Transverse colon (tissue), 4 donors: ENCODE measurements around the gene ALKBH5. TPM values are rescaled to one million over a fixed set of nuclear protein-coding genes. Genes with fewer than 3 reads are reported as not detected.
A peak's percentile ranks its signal among the peaks of the same experiment; 100 is the strongest.

Source experiments
- DNase-seq: peaks from one replicate; pipeline ENCODE4 v3.0.0-alpha.2; 2019
- H3K27ac ChIP-seq, 4 donors: fragments of 200-600 bp; sonication (generic); 2 replicates each; pipeline ENCODE4 v1.5.1; 2016 to 2018; ENCODE audit warnings: inconsistent platforms in 4 of 4
- H3K27me3 ChIP-seq: fragments of 200-600 bp; sonication (generic); 2 replicates; pipeline ENCODE4 v1.5.1; 2017; ENCODE audit warnings: inconsistent platforms
- H3K36me3 ChIP-seq, 4 donors: fragments of 200-600 bp; sonication (generic); 2 replicates each; pipeline ENCODE4 v1.5.1; 2017 to 2019; ENCODE audit warnings: inconsistent platforms in 4 of 4
- H3K4me1 ChIP-seq, 4 donors: fragments of 200-600 bp; sonication (generic); 2 replicates each; pipeline ENCODE4 v1.5.1; 2017 to 2020; ENCODE audit warnings: inconsistent platforms in 4 of 4
- H3K4me3 ChIP-seq, 4 donors: fragments of 200-600 bp; sonication (generic); 1 replicate in 1 of 4; 2 replicates in 3 of 4; pipeline versions ENCODE4 v1.5.1 to v1.6.1; 2017 to 2019; ENCODE audit warnings: inconsistent platforms in 4 of 4
- H3K9me3 ChIP-seq, 2 donors: fragments of 200-600 bp; sonication (generic); 2 replicates each; pipeline ENCODE4 v1.5.1; 2017 to 2019; ENCODE audit warnings: inconsistent platforms in 2 of 2
- EP300 ChIP-seq: sonication (generic); formaldehyde crosslinking; IDR thresholded peaks from one replicate; pipeline ENCODE4 v1.6.1; 2017; ENCODE audit warnings: antibody characterized with exemption, low read depth
- POLR2A ChIP-seq: fragments of 450-650 bp; IDR thresholded peaks from one replicate; pipeline ENCODE4 v1.6.1; 2016; ENCODE audit warnings: antibody characterized with exemption, mild to moderate bottlenecking, moderate library complexity
- POLR2AphosphoS5 ChIP-seq, 3 donors: sonication (generic); formaldehyde crosslinking; IDR thresholded peaks; one replicate each; pipeline ENCODE4 v1.6.1; 2016; ENCODE audit warnings: antibody characterized with exemption in 3 of 3
- WGBS, 2 donors: methylation state at CpG; one replicate each; pipeline ENCODE4 v1.1.5; 2018; ENCODE audit warnings: low coverage in 1 of 2; 5-methylcytosine and 5-hydroxymethylcytosine counted together
- in situ Hi-C, 4 donors: fragments of 200-750 bp; cut with MboI; loops; one replicate each; pipeline versions ENCODE4 v1.15.0 to v1.15.1; 2017; ENCODE audit warnings: low sequenced_read_pairs in 3 of 4, low pct_ligation_motif_present in 1 of 4, low pct_unique_long_range_greater_than_20kb in 1 of 4
- intact Hi-C: fragments of 100-400 bp; cut with DNase I; formaldehyde crosslinking; loops from one replicate; pipeline ENCODE4 v1.15.1; 2023; ENCODE audit warnings: low total_unique reads
- total RNA-seq, 4 donors: library from RNA; depleted of rRNA; stranded (reverse); fragments of >200 nt; gene quantifications; one replicate each; pipeline ENCODE4 v1.1.0, GENCODE V29; 2016

ALKBH5 gene
- total RNA-seq, 4 donors from 2014 or later = 69.2 to 109 (median 88.4) TPM

- TF ChIP-seq POLR2A (peak; percentile 60), EP300 (no peak), POLR2AphosphoS5 (IDR thresholded peaks at IDR 0.05) (peak; percentile 71 to 89 (median 78))
- in situ Hi-C loops = no loop called here
- Histone ChIP-seq H3K4me1 (peaks cover 26 to 50% (median 45%) of the 10 kb centered on the region in 4 donors), H3K9me3 (no peaks in the 10 kb centered on the region), H3K27ac (peak within 1 kb of the TSS; percentile 97 to 99 (median 98)), H3K36me3 (peaks cover 0 to 19% (median 8%) of the 10 kb centered on the region in 4 donors), H3K27me3 (no peaks in the 10 kb centered on the region), H3K4me3 (peak within 1 kb of the TSS; percentile 95 to 98 (median 98))
- WGBS, 2 donors = 1% methylated on average over 43 of the region's 71 CpGs; no CpG with 5 or more reads in 1 of the 2 donors
- intact Hi-C loops = no loop called here
- DNase-seq = peak; percentile 71
Measured at GRCh38 chr17:18258356-18259038, 74.9 kb downstream of the ALKBH5 start, which contains the start of gene FLII. Gene FLII, minus strand, starts transcription at chr17:18258738. Its CDS starts 48 bp downstream, at chr17:18258690.

Other genes with a start within 250 kb of the ALKBH5 start
- gene TOM1L2, start 211.4 kb upstream of the ALKBH5 start, total RNA-seq = 100 to 1,000 TPM in 2 of 4 donors, 10 to 100 TPM in 2; 65.9 to 178 (median 97.7) TPM
- gene DRC3, start 211.0 kb upstream of the ALKBH5 start, total RNA-seq = 1 to 10 TPM in 1 of 4 donors, under 1 TPM in 2, not detected in 1; 0.64 to 1.8 (median 0.82) TPM
- gene ATPAF2, start 144.7 kb upstream of the ALKBH5 start, total RNA-seq = 10 to 100 TPM; 17.3 to 65.1 (median 24.7) TPM
- 10 to 100 TPM in 2 of 4 donors, 1 to 10 TPM in 2; 7.0 to 39.6 (median 9.4) TPM for gene GID4, start 144.4 kb upstream of the ALKBH5 start, total RNA-seq
- 10 to 100 TPM; 27.9 to 90.6 (median 33.3) TPM for gene DRG2, start 95.9 kb upstream of the ALKBH5 start, total RNA-seq
- 1 to 10 TPM; 1.1 to 4.2 (median 1.2) TPM for gene MYO15A, start 75.1 kb upstream of the ALKBH5 start, total RNA-seq
- 10 to 100 TPM; 11.1 to 18.0 (median 14.9) TPM for gene LLGL1, start 41.8 kb downstream of the ALKBH5 start, total RNA-seq
- gene FLII, start 74.9 kb downstream of the ALKBH5 start, total RNA-seq = 100 to 1,000 TPM; 365 to 919 (median 428) TPM
- 10 to 100 TPM in 3 of 4 donors, 1 to 10 TPM in 1; 7.4 to 48.0 (median 21.0) TPM for gene MIEF2, start 76.8 kb downstream of the ALKBH5 start, total RNA-seq
- 10 to 100 TPM; 12.0 to 79.0 (median 32.1) TPM for gene TOP3A, start 131.2 kb downstream of the ALKBH5 start, total RNA-seq
- gene SMCR8, start 131.5 kb downstream of the ALKBH5 start, total RNA-seq = 10 to 100 TPM; 12.1 to 20.6 (median 19.6) TPM
- gene SHMT1, start 179.7 kb downstream of the ALKBH5 start, total RNA-seq = 10 to 100 TPM; 29.2 to 49.4 (median 38.5) TPM
- gene EVPLL, start 193.9 kb downstream of the ALKBH5 start, total RNA-seq = 1 to 10 TPM in 2 of 4 donors, under 1 TPM in 1, not detected in 1; 0.41 to 7.0 (median 1.1) TPM